ENCODE results near the gene FOXB1. TPM values are rescaled to one million over a fixed set of nuclear protein-coding genes. Genes with fewer than 3 reads are reported as not detected.

FOXB1 gene
- polyA plus RNA-seq, 3 donors = not detected

GRCh38 chr15:60009124-60009960, 5.2 kb downstream of the FOXB1 start:
- H3K4me2 ChIP-seq (replicated peaks; ENCODE audit: extremely low read depth, low read length, poor library complexity, severe bottlenecking) = no peak overlapping the region
- H3K36me3 ChIP-seq (replicated peaks in 1 of 2; ENCODE audit: control insufficient read depth in 1 of 2, insufficient read depth in 2 of 2, low read length in 2 of 2) = no peaks in the 10 kb centered on the region
- H3K9ac ChIP-seq (ENCODE audit: insufficient read depth, low read length, poor library complexity, severe bottlenecking) = no peak overlapping the region
- Mint-ChIP-seq H3K27me3 (ENCODE audit: low read depth in 3 of 3) (peaks cover 84 to 92% (median 86%) of the 10 kb centered on the region in 3 donors), H3K4me1 (peaks cover 25% of the 10 kb centered on the region), H3K4me3 (peak overlapping the region in 1 of 2 donors; percentile 75), H3K36me3 (peaks cover 2 to 9% of the 10 kb centered on the region in 2 donors), H3K9me3 (peaks cover 0 to 22% (median 15%) of the 10 kb centered on the region in 7 donors), H3K27ac (no peak overlapping the region)
- peaks cover 0 to 35% of the 10 kb centered on the region in 2 donors for H3K9me3 ChIP-seq (replicated peaks in 1 of 2; ENCODE audit: control insufficient read depth in 1 of 2, insufficient read depth in 1 of 2, low read length in 2 of 2)
- H3K27ac ChIP-seq (ENCODE audit: low read depth in 1 of 2, low read length in 2 of 2) = no peak overlapping the region
- intact Hi-C loops (cut with micrococcal nuclease) = no loop called here
- H2AFZ ChIP-seq (ENCODE audit: insufficient read depth, low read depth, low read length, poor library complexity, severe bottlenecking) = no peak overlapping the region
- H4K20me1 ChIP-seq (ENCODE audit: insufficient read depth, low read length) = no peaks in the 10 kb centered on the region
- peaks cover 14 to 25% of the 10 kb centered on the region in 2 donors for H3K4me1 ChIP-seq (ENCODE audit: control insufficient read depth in 1 of 2, insufficient read depth in 2 of 2, low read length in 2 of 2)
- H3K27me3 ChIP-seq (ENCODE audit: control insufficient read depth in 2 of 2, insufficient read depth in 2 of 2, low read length in 2 of 2) = peaks cover 89 to 90% of the 10 kb centered on the region in 2 donors
- no peak overlapping the region for H3K4me3 ChIP-seq (replicated peaks in 1 of 3; ENCODE audit: low read depth in 2 of 3, low read length in 3 of 3)
- TF ChIP-seq CTCF (IDR thresholded peaks at IDR 0.05) = no peak
- DNase-seq = no peak
- WGBS (ENCODE audit: insufficient coverage) = no CpG with 5 or more reads among the region's 6 CpGs
- no peaks in the 10 kb centered on the region for H3K79me2 ChIP-seq (ENCODE audit: insufficient read depth, low read length)

- Mint-ChIP-seq H3K27ac (no peak overlapping the region), H3K36me3 (peaks cover 2 to 4% of the 10 kb centered on the region in 2 donors)
- intact Hi-C loops (cut with micrococcal nuclease) = no loop called here
These were observed 6.0 kb downstream of the FOXB1 start for GRCh38 chr15:60009980-60010732.

More at GRCh38 chr15:60009980-60010732, 6.0 kb downstream of the FOXB1 start:
- peaks cover 9 to 17% of the 10 kb centered on the region in 2 donors for H3K4me1 ChIP-seq (ENCODE audit: control insufficient read depth in 1 of 2, insufficient read depth in 2 of 2, low read length in 2 of 2)
- no peak for DNase-seq
- H3K27ac ChIP-seq (ENCODE audit: low read depth in 1 of 2, low read length in 2 of 2) = no peak overlapping the region
- WGBS (ENCODE audit: insufficient coverage) = 54% methylated on average over 6 of the region's 13 CpGs
- H3K36me3 ChIP-seq (replicated peaks in 1 of 2; ENCODE audit: control insufficient read depth in 1 of 2, insufficient read depth in 2 of 2, low read length in 2 of 2) = no peaks in the 10 kb centered on the region
- no peaks in the 10 kb centered on the region for H4K20me1 ChIP-seq (ENCODE audit: insufficient read depth, low read length)
- Mint-ChIP-seq H3K4me1 (peaks cover 17% of the 10 kb centered on the region), H3K4me3 (peak overlapping the region in 1 of 2 donors; percentile 75), H3K9me3 (peaks cover 0 to 15% (median 10%) of the 10 kb centered on the region in 7 donors), H3K27me3 (ENCODE audit: low read depth in 3 of 3) (peaks cover 76 to 89% (median 82%) of the 10 kb centered on the region in 3 donors)
- no peak overlapping the region for H2AFZ ChIP-seq (ENCODE audit: insufficient read depth, low read depth, low read length, poor library complexity, severe bottlenecking)
- H3K27me3 ChIP-seq (ENCODE audit: control insufficient read depth in 2 of 2, insufficient read depth in 2 of 2, low read length in 2 of 2) = peaks cover 82 to 84% of the 10 kb centered on the region in 2 donors
- no peak overlapping the region for H3K4me2 ChIP-seq (replicated peaks; ENCODE audit: extremely low read depth, low read length, poor library complexity, severe bottlenecking)
- no peak for TF ChIP-seq CTCF (IDR thresholded peaks at IDR 0.05)
- H3K79me2 ChIP-seq (ENCODE audit: insufficient read depth, low read length) = no peaks in the 10 kb centered on the region
- peaks cover 0 to 26% of the 10 kb centered on the region in 2 donors for H3K9me3 ChIP-seq (replicated peaks in 1 of 2; ENCODE audit: control insufficient read depth in 1 of 2, insufficient read depth in 1 of 2, low read length in 2 of 2)
- H3K9ac ChIP-seq (ENCODE audit: insufficient read depth, low read length, poor library complexity, severe bottlenecking) = no peak overlapping the region
- H3K4me3 ChIP-seq (replicated peaks in 1 of 3; ENCODE audit: low read depth in 2 of 3, low read length in 3 of 3) = no peak overlapping the region

Measured in CD14-positive monocyte (primary cell).